Cardiac fibroblast (primary cell): ENCODE data around the gene MISP3.

Source experiments
- DNase-seq, 2 donors: peaks; one replicate each; pipeline versions ENCODE4 v3.0.0 to v3.0.0-alpha.2; 2010; ENCODE audit warnings: low read depth in 2 of 2
- H3K4me3 ChIP-seq, 2 donors: replicated peaks in 1 of 2; 1 replicate in 1 of 2; 2 replicates in 1 of 2; pipeline ENCODE4 v1.5.1; 2011; ENCODE audit warnings: low read depth in 2 of 2, low read length in 2 of 2, mild to moderate bottlenecking in 2 of 2, moderate library complexity in 1 of 2
- TF ChIP-seq, protein P1 (sequence below): IDR thresholded peaks from one replicate; pipeline ENCODE4 v1.5.1; 2011; ENCODE audit warnings: low read depth, mild to moderate bottlenecking, low read length, inconsistent platforms

Gene MISP3

DNA sequence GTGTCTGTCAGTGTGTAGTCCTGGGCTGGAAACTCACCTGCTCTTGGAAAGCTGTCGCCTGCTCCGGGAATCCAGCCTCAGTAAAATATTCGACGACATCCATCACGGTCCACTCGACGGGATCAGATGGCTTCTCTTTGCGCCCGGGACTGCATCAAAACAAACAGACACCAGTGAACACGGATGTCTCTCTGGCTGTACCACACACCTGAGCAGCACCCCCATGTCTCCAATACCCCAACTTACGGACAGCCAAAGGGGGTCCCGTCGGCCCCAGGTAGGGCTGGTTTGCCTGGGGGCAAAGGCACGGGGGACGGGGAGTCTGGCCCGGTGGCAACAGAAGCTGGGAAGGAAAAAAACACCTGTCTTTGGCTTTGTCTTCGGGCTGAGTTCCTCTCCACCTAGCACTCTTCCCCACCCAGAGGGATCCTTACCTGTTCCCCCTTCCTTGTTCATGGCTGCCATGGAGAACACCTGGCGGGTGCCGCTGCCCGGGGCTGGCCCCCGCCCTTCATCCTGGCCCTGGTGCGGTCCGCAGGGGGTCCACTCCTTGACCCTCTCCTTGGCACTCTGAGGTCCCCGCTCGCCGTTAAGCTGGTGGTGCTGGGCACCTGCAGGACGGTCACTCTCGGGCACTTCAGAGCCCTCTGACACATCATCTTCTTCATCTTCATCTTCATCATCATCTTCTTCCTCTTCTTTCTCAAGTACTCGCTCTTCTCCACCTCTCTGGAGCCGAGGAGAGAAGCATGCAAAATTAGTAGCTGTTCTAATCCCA lies 16.2 kb downstream of the MISP3 start:
- no peak for DNase-seq
- TF ChIP-seq, protein P1, sequence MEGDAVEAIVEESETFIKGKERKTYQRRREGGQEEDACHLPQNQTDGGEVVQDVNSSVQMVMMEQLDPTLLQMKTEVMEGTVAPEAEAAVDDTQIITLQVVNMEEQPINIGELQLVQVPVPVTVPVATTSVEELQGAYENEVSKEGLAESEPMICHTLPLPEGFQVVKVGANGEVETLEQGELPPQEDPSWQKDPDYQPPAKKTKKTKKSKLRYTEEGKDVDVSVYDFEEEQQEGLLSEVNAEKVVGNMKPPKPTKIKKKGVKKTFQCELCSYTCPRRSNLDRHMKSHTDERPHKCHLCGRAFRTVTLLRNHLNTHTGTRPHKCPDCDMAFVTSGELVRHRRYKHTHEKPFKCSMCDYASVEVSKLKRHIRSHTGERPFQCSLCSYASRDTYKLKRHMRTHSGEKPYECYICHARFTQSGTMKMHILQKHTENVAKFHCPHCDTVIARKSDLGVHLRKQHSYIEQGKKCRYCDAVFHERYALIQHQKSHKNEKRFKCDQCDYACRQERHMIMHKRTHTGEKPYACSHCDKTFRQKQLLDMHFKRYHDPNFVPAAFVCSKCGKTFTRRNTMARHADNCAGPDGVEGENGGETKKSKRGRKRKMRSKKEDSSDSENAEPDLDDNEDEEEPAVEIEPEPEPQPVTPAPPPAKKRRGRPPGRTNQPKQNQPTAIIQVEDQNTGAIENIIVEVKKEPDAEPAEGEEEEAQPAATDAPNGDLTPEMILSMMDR = no peak
- peak overlapping the region; percentile 46 to 68 for H3K4me3 ChIP-seq

DNA sequence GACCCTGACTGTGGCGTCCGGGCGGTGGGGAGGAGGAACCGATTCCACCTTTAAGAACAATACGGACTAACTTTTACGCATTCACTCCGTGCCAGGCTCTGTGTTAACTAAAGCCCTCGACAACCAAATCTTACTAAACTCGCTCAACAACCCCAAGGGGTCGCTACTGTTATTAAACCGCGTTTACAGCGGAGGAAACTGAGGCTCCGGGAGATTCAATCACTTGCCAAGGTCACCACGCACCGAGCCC lies 16.8 kb downstream of the MISP3 start:
- TF ChIP-seq, protein P1 = no peak
- peak overlapping the region; percentile 46 to 68 for H3K4me3 ChIP-seq
- peak; percentile 40 to 43 for DNase-seq

DNA sequence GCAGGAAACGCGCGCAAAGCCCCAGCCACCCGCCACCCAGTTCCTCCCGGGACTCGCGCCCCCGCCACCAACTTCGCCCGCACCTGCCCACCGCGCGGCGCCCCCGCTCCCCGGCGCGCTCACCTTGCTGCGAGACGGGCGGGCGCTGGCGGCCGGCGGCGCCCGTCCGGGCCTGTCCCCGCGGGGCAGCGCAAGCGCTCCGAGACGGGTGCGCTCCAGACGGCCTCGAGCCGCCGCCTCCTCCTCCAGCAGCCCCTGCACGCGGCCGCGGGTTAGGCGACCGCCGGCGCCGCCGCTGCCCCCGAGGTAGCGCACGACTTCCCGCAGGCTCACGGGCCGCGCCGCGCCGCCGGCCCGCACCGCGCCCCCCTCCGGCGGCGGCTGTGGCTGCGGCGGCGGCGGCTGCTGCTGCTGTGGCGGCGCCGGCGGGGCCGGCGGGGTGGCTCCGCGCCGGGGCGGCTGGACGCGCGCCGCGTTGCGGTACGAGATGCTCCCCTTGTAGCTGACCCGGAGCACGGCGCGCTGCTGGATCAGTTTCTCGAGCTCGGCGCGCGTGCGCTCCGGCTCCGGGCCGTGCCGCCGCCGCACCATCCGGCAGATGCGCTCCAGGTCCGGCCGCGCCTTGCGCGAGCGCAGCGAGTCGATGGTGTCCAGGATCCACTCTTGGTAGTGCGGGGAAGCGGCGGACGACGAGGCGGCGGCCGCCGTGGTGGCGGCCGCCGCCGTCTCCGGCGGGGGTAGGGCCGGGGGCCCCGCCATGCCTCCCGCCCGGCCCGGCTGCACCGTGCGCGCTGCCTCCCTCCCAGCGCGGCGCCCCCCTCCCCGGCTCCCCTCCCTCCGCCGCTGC lies 17.3 kb downstream of the MISP3 start:
- H3K4me3 ChIP-seq = peak overlapping the region; percentile 46 to 68
- DNase-seq = peak; percentile 65 to 68
- TF ChIP-seq, protein P1 = no peak

DNA sequence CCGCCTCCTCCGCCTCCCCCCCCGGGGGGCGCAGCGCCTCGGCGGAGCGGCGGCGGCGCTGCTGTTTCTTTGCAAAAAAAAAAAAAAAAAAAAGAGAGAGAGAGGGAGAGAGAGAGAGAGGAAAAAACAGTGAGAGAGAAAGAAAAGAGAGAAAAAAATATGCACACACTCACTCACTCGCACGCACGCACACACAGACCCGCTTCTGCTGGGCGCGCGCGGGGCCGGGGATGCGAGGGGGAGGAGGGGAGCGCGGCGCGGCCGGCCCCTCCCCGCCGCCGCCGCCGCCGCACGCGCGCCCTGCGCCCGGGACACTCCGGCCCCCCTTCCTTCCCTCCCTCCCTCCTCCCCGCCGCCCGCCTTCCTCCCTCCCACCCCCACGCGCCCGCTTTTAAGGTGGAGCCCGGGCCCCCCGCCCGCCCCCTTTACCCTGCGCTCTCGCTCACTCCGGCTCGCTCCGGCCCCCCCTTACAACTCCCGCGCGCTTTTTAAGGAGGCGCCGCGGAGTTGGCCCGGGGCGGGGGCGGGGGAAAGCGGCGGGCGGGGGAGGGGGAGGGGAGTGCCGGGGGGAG lies 18.0 kb downstream of the MISP3 start, which contains the start of gene SAMD1:
TSS of gene SAMD1 (minus strand) at position 243 of the 572 bp plus-strand sequence.
- H3K4me3 ChIP-seq = peak within 1 kb of the TSS; percentile 68 to 79
- TF ChIP-seq, protein P1 = no peak
- DNase-seq = peak; percentile 88 to 97

DNA sequence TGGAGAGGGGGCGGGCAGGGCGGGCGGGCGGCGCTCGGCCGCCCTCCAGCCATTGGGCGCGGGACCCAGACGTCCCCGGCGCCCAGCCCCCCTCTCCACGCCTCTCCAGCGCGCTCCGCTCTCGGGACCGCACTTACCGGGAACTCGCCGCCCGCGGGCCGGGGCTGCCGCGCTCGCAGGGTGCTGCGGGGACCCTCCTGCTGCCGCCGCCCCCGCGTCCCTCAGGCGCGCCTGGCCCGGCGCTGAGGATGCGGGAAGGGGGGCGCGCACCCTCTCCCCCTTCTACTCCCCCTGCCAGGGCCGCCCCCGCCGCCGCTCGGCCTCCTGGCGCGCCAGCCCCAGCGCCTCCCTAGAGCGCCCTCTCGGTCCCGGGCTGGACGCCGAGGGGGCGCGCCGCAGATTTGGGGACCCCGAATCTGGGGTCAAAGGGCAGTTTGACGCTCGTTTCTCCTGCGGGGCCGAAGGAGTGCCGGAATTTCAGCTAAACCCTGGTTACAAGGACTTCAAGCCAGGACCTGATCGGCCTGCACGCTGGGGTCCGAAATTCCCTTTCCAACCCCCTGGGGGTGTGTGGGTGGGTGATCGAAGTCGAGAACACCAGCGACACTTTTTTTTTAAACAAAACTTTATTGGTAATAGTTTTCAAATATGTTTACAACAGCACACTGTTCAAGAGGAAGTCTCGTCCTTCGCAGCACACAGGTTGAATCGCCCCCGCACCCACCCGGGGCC lies 18.7 kb downstream of the MISP3 start:
- peak overlapping the region; percentile 68 to 79 for H3K4me3 ChIP-seq
- peak; percentile 64 to 71 for DNase-seq
- TF ChIP-seq, protein P1 = peak; percentile 15

DNA sequence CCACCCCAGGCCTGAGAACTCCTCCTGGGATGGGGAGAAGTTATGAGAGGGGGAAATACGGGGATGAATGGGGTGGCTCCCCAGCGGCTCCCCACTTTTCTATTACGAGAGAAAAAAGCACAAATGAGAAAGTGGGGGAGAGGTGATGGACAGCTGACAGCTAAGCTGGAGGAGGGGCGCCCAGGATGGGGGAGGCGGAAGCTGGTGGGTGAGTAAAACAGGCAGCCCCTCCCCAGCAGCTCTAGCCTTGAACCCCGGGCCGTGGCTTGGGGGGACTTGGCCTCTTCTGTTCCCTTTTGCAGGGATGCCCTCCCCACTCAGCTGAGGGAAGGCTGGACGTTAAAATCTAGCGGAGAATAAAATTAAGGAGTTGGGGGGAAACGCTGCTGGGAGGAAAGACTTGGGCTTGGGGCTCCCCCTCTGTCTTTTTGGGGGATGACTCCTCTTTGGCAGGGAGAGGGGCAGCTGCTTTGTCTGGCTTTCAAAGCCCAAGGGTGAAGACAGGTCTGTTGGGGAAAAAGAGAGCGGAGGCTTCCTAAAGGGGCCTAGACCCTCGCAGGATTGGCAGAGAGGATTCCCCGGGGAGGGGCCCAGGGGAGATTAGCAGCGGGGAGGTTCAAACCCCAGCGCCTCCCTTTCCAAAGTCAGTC lies 19.4 kb downstream of the MISP3 start:
- TF ChIP-seq, protein P1 = no peak
- DNase-seq = no peak
- H3K4me3 ChIP-seq = peak overlapping the region; percentile 68 to 79
